Endothelial cell of umbilical vein (primary cell): ENCODE data around the gene CDO1. TPM values are rescaled to one million over a fixed set of nuclear protein-coding genes. Genes with fewer than 3 reads are reported as not detected.

ENCODE experiments used
- BruUV-seq: library from RNA; stranded (reverse); fragments of 400-500 nt; replicated peaks from 2 replicates; lab custom pipeline; 2021; lab: Mats Ljungman, UMichigan
- CTCF ChIA-PET: fragments of 300-600, 350-600 bp; sonication (Branson Sonifier 250); formaldehyde crosslinking; loops from one replicate; lab custom pipeline; 2021; ENCODE audit warnings: antibody characterized with exemption, inconsistent platforms; lab: Charles Lee
- POLR2A ChIA-PET: fragments of 300-600, 350-600 bp; sonication (Branson Sonifier 250); formaldehyde crosslinking; loops from one replicate; lab custom pipeline; 2021; ENCODE audit warnings: antibody characterized with exemption, inconsistent platforms; lab: Charles Lee
- DNase-seq: peaks from one replicate; pipeline ENCODE4 v3.0.0-alpha.2; 2011; ENCODE audit warnings: low read depth, low spot score
- FAIRE-seq: peaks from 2 replicates; lab custom pipeline; 2011; peaks lifted over from hg19 to GRCh38; lab: Jason Lieb, UNC
- H2AFZ ChIP-seq: 2 replicates; pipeline ENCODE4 v1.6.0; 2012; ENCODE audit warnings: low read depth, low read length, control low read depth, inconsistent platforms
- H3K27ac ChIP-seq: 2 replicates; pipeline ENCODE4 v1.5.1; 2011; ENCODE audit warnings: low read depth, mild to moderate bottlenecking, control low read depth, low read length, moderate library complexity; ENCODE audit not compliant: insufficient read depth
- H3K27me3 ChIP-seq, 2 experiments: 2 replicates each; pipeline versions ENCODE4 v1.6.0 to v1.6.1; 2011; ENCODE audit warnings: low read length in 2 of 2, mixed read lengths in 1 of 2; ENCODE audit not compliant: control insufficient read depth in 2 of 2, insufficient read depth in 2 of 2
- H3K36me3 ChIP-seq, 2 experiments: 2 replicates in 1 of 2; 3 replicates in 1 of 2; pipeline ENCODE4 v1.5.1; 2011; ENCODE audit warnings: low read length in 2 of 2, mild to moderate bottlenecking in 1 of 2, moderate library complexity in 1 of 2; ENCODE audit not compliant: control insufficient read depth in 2 of 2, insufficient read depth in 2 of 2; ENCODE audit errors: extremely low read depth in 1 of 2
- H3K4me1 ChIP-seq: 3 replicates; pipeline ENCODE4 v1.5.1; 2011; ENCODE audit warnings: mild to moderate bottlenecking, low read length; ENCODE audit not compliant: control insufficient read depth, insufficient read depth; ENCODE audit errors: extremely low read depth
- H3K4me2 ChIP-seq: 2 replicates; pipeline ENCODE4 v1.6.1; 2011; ENCODE audit warnings: low read length, control low read depth, mixed read lengths; ENCODE audit not compliant: insufficient read depth
- H3K4me3 ChIP-seq, 3 experiments: fragments of 200-600 bp in 1 of 3; sonication (generic), shearing (Covaris generic) in 1 of 3; replicated peaks in 1 of 3; 2 replicates each; pipeline ENCODE4 v1.5.1; 2011 to 2016; ENCODE audit warnings: control low read depth in 3 of 3, low read length in 3 of 3, mild to moderate bottlenecking in 2 of 3, inconsistent platforms in 1 of 3, low read depth in 1 of 3, moderate library complexity in 1 of 3; ENCODE audit not compliant: insufficient read depth in 1 of 3
- H3K79me2 ChIP-seq: 2 replicates; pipeline ENCODE4 v1.6.0; 2012; ENCODE audit warnings: low read length, inconsistent platforms; ENCODE audit not compliant: control insufficient read depth, insufficient read depth
- H3K9ac ChIP-seq: replicated peaks from 2 replicates; pipeline ENCODE3; 2011; ENCODE audit warnings: low read length, control low read depth; ENCODE audit not compliant: insufficient read depth; ENCODE audit errors: extremely low read depth
- H3K9me1 ChIP-seq: replicated peaks from 3 replicates; pipeline ENCODE4 v1.6.0; 2011; ENCODE audit warnings: mild to moderate bottlenecking, low read length; ENCODE audit not compliant: control insufficient read depth, insufficient read depth; ENCODE audit errors: extremely low read depth
- H3K9me3 ChIP-seq: replicated peaks from 2 replicates; pipeline ENCODE4 v1.5.1; 2012; ENCODE audit warnings: low read length, inconsistent platforms; ENCODE audit not compliant: control insufficient read depth, insufficient read depth
- H4K20me1 ChIP-seq: replicated peaks from 2 replicates; pipeline ENCODE3; 2011; ENCODE audit warnings: mild to moderate bottlenecking, low read length; ENCODE audit not compliant: control insufficient read depth, insufficient read depth; ENCODE audit errors: extremely low read depth
- EZH2 ChIP-seq: IDR thresholded peaks from 2 replicates; pipeline ENCODE4 v1.6.1; 2012; ENCODE audit warnings: borderline replicate concordance, low read depth, mild to moderate bottlenecking, moderate library complexity, low read length, inconsistent platforms; ENCODE audit not compliant: severe bottlenecking
- FOS ChIP-seq: IDR thresholded peaks from 2 replicates; pipeline ENCODE4 v1.6.1; 2011; ENCODE audit warnings: mild to moderate bottlenecking, low read length, moderate library complexity, borderline replicate concordance; ENCODE audit not compliant: insufficient read depth
- GATA2 ChIP-seq: IDR thresholded peaks from 2 replicates; pipeline ENCODE4 v1.7.0; 2011; ENCODE audit warnings: low read depth, mild to moderate bottlenecking, moderate library complexity, mixed read lengths, low read length; ENCODE audit not compliant: insufficient read length, insufficient read depth
- JUN ChIP-seq: IDR thresholded peaks from 2 replicates; pipeline ENCODE4 v1.6.1; 2011; ENCODE audit warnings: borderline replicate concordance, low read depth; ENCODE audit not compliant: insufficient read length, insufficient read depth
- MYC ChIP-seq: IDR thresholded peaks from one replicate; pipeline ENCODE4 v1.6.1; 2011; ENCODE audit warnings: mild to moderate bottlenecking, low read depth, low read length
- POLR2A ChIP-seq: IDR thresholded peaks from 2 replicates; pipeline ENCODE4 v1.6.1; 2012; ENCODE audit warnings: low read depth, mild to moderate bottlenecking, control low read depth, low read length
- POLR2AphosphoS5 ChIP-seq: IDR thresholded peaks from 2 replicates; pipeline ENCODE4 v1.6.1; 2012; ENCODE audit warnings: low read depth, mild to moderate bottlenecking, control low read depth, low read length, moderate library complexity; ENCODE audit not compliant: insufficient read depth
- dilution Hi-C: fragments of 300-500 bp; cut with MboI; formaldehyde crosslinking; loops from one replicate; pipeline ENCODE4 v1.15.0; 2019; ENCODE audit warnings: low sequenced_read_pairs; ENCODE audit not compliant: extremely low pct_ligation_motif_present
- intact Hi-C: fragments of 100-400 bp; cut with micrococcal nuclease; formaldehyde crosslinking; loops from one replicate; pipeline ENCODE4 v1.10.0; 2022
- polyA plus RNA-seq, 4 experiments: library from polyadenylated mRNA; depleted of rRNA in 3 of 4; stranded (reverse) in 3 of 4; unstranded in 1 of 4; fragments of >200 nt; gene quantifications; 2 replicates each; pipeline versions ENCODE4 v1.2.1 to v1.2.3, GENCODE V29; 2011 to 2012; ENCODE audit warnings: missing spikeins in 1 of 4
- small RNA-seq: library from RNA; depleted of rRNA; stranded (forward); fragments of <200 nt; gene quantifications from one replicate; pipeline ENCODE3, GENCODE V24; 2012; ENCODE audit warnings: low replicate concordance, low read depth; ENCODE audit not compliant: insufficient read depth, insufficient read length
- total RNA-seq: library from RNA; stranded (reverse); gene quantifications from 2 replicates; pipeline ENCODE4 v1.2.3, GENCODE V29; 2021
- TF ChIP-seq, protein P1 (sequence below), 2 donors: IDR thresholded peaks; 1 replicate in 1 of 2; 2 replicates in 1 of 2; pipeline ENCODE4 v1.5.1; 2011; ENCODE audit warnings: low read length in 2 of 2, mild to moderate bottlenecking in 2 of 2, moderate library complexity in 2 of 2, control low read depth in 1 of 2, inconsistent platforms in 1 of 2, low read depth in 1 of 2; ENCODE audit not compliant: insufficient read depth in 1 of 2; ENCODE audit errors: extremely low read depth in 1 of 2
- TF ChIP-seq, protein P2 (sequence below): IDR thresholded peaks from 2 replicates; pipeline ENCODE4 v1.6.1; 2011; ENCODE audit not compliant: insufficient read depth, insufficient read length

CDO1 gene
- total and polyA plus RNA-seq, 2 donors (not counting 3 experiments of a cell fraction or from before 2014, with no cell fraction given), result 1.3 to 1.7 TPM

DNA sequence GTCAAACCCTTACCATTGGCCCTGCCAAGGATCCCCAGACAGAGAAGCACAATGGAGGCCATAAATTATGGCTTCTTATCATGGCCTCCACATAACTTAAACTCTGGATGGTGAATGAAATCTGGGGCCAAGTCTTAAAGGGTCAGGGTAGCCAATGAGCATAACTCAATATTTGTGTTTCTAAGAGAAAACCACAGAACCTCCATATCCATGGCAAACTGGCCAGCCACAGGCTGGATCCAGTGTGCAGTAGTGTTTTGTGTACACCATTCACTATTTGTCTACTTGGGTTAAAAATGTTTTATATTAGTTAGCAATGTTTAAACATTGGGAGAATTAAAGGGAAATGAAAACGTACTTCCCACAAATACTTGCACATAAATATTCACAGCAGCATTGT is 60.8 kb downstream of the CDO1 start:
- H3K4me3 ChIP-seq, result no peak overlapping the region
- H3K27me3 ChIP-seq, result peaks cover 4 to 6% of the 10 kb centered on the region in 2 experiments
- no peaks in the 10 kb centered on the region for H3K9me3 ChIP-seq
- CTCF ChIA-PET, result no interaction called here
- no peaks in the 10 kb centered on the region for H3K4me1 ChIP-seq
- H3K9ac ChIP-seq, result no peak overlapping the region
- H3K27ac ChIP-seq, result no peak overlapping the region
- no peak for DNase-seq
- no peaks in the 10 kb centered on the region for H3K36me3 ChIP-seq
- TF ChIP-seq JUN (no peak), EZH2 (no peak), MYC (no peak), GATA2 (no peak), POLR2A (no peak), POLR2AphosphoS5 (no peak), FOS (no peak)
- TF ChIP-seq, protein P1, sequence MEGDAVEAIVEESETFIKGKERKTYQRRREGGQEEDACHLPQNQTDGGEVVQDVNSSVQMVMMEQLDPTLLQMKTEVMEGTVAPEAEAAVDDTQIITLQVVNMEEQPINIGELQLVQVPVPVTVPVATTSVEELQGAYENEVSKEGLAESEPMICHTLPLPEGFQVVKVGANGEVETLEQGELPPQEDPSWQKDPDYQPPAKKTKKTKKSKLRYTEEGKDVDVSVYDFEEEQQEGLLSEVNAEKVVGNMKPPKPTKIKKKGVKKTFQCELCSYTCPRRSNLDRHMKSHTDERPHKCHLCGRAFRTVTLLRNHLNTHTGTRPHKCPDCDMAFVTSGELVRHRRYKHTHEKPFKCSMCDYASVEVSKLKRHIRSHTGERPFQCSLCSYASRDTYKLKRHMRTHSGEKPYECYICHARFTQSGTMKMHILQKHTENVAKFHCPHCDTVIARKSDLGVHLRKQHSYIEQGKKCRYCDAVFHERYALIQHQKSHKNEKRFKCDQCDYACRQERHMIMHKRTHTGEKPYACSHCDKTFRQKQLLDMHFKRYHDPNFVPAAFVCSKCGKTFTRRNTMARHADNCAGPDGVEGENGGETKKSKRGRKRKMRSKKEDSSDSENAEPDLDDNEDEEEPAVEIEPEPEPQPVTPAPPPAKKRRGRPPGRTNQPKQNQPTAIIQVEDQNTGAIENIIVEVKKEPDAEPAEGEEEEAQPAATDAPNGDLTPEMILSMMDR (IDR thresholded peaks at IDR 0.05; ENCODE audit: extremely low read depth in 1 of 2, insufficient read depth in 1 of 2, low read depth in 1 of 2, low read length in 2 of 2), result no peak
- TF ChIP-seq, protein P2, sequence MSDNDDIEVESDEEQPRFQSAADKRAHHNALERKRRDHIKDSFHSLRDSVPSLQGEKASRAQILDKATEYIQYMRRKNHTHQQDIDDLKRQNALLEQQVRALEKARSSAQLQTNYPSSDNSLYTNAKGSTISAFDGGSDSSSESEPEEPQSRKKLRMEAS, result no peak
- POLR2A ChIA-PET, result no interaction called here
- dilution Hi-C loops (no loop called here), intact Hi-C loops (no loop called here)
- no peaks in the 10 kb centered on the region for H3K9me1 ChIP-seq
- no peak overlapping the region for H3K4me2 ChIP-seq
- FAIRE-seq, result no peak
- BruUV-seq, result no TSS peak
- H3K79me2 ChIP-seq, result no peaks in the 10 kb centered on the region
- no peak overlapping the region for H2AFZ ChIP-seq
- no peaks in the 10 kb centered on the region for H4K20me1 ChIP-seq

Small RNA genes lying within 50 kb of the gene (small RNA-seq; reads per million reads assigned to genes)
- 0.66 reads per million for gene RNU2-49P

Other genes with a start within 250 kb of the CDO1 start
- 3.2 and 3.5 TPM in 2 replicates for gene TICAM2, start 214.2 kb downstream of the CDO1 start, total RNA-seq
- 0.10 and 0.18 TPM in 2 replicates for gene TICAM2, start 214.2 kb downstream of the CDO1 start, polyA plus RNA-seq
- 101 TPM in 2 replicates for gene TMED7, start 190.6 kb downstream of the CDO1 start, total RNA-seq
- gene TMED7, start 190.6 kb downstream of the CDO1 start, polyA plus RNA-seq, result 57.6 and 125 TPM in 2 replicates
- gene ATG12, start 24.9 kb upstream of the CDO1 start, total RNA-seq, result 50.3 and 62.0 TPM in 2 replicates
- gene ATG12, start 24.9 kb upstream of the CDO1 start, polyA plus RNA-seq, result 18.9 and 27.5 TPM in 2 replicates
- gene AP3S1, start 25.3 kb upstream of the CDO1 start, total RNA-seq, result 81.2 and 85.7 TPM in 2 replicates
- 18.2 and 26.5 TPM in 2 replicates for gene AP3S1, start 25.3 kb upstream of the CDO1 start, polyA plus RNA-seq
- 0.28 and 0.38 TPM in 2 replicates for gene LVRN, start 145.8 kb upstream of the CDO1 start, total RNA-seq
- 0.11 TPM in 2 replicates for gene LVRN, start 145.8 kb upstream of the CDO1 start, polyA plus RNA-seq
- 0.58 TPM in 1 of 2 replicates, not detected in the other for gene ARL14EPL, start 215.8 kb upstream of the CDO1 start, total RNA-seq
- 0.10 TPM in 1 of 2 replicates, not detected in the other for gene ARL14EPL, start 215.8 kb upstream of the CDO1 start, polyA plus RNA-seq